ENCODE measurements around the gene FAM8A1. TPM values are rescaled to one million over a fixed set of nuclear protein-coding genes. Genes with fewer than 3 reads are reported as not detected.

FAM8A1 gene
- total and polyA plus RNA-seq, 9 of the 15 experiments (the other 6 are each of a cell fraction or from before 2014, with no cell fraction given), result 4.9 to 23.6 (median 14.2) TPM

DNA sequence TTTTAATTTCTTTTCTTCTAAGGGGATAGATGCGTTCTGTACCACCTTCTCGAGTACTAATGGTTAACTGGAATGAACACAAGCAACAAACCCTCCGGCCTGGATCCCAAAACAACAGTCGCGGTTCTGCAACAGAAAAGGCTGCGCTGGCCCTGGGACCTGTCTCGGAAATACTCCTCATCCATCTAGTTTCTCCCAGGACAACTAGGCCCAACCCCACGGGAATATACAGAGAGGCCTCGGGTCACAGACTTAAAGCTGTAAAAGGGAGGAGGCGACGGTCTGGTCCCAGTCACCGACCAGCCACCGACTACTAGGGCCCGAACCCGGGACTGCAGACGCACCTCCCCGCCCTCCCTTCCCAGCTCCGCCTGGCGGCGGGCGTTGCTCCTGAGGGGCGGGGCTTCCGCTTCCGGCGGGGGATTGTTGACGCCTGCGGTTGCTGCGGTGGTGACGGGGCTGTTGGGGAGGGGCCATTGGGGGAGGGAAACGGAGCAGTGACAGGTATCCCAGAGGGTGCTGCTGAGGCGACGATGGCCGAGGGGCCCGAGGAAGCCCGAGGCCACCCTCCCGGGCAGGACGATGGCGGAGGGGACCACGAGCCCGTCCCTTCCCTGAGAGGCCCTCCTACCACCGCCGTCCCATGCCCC, at the start of gene FAM8A1 (continued):
- TF ChIP-seq, protein P1, sequence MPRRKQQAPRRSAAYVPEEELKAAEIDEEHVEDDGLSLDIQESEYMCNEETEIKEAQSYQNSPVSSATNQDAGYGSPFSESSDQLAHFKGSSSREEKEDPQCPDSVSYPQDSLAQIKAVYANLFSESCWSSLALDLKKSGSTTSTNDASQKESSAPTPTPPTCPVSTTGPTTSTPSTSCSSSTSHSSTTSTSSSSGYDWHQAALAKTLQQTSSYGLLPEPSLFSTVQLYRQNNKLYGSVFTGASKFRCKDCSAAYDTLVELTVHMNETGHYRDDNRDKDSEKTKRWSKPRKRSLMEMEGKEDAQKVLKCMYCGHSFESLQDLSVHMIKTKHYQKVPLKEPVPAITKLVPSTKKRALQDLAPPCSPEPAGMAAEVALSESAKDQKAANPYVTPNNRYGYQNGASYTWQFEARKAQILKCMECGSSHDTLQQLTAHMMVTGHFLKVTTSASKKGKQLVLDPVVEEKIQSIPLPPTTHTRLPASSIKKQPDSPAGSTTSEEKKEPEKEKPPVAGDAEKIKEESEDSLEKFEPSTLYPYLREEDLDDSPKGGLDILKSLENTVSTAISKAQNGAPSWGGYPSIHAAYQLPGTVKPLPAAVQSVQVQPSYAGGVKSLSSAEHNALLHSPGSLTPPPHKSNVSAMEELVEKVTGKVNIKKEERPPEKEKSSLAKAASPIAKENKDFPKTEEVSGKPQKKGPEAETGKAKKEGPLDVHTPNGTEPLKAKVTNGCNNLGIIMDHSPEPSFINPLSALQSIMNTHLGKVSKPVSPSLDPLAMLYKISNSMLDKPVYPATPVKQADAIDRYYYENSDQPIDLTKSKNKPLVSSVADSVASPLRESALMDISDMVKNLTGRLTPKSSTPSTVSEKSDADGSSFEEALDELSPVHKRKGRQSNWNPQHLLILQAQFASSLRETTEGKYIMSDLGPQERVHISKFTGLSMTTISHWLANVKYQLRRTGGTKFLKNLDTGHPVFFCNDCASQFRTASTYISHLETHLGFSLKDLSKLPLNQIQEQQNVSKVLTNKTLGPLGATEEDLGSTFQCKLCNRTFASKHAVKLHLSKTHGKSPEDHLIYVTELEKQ (CRISPR knock-in tag; IDR thresholded peaks at IDR 0.05), result no peak
- TF ChIP-seq ZNF197 (CRISPR knock-in tag; IDR thresholded peaks at IDR 0.05; ENCODE audit: low read depth) (no peak), LCOR (CRISPR knock-in tag; IDR thresholded peaks at IDR 0.05) (peak; percentile 37; the same call in 1 of the 2 replicates), NFIC (IDR thresholded peaks at IDR 0.05) (no peak), GTF2E2 (tag; IDR thresholded peaks at IDR 0.05) (no peak), CHD2 (IDR thresholded peaks at IDR 0.05; ENCODE audit: low read depth, low read length) (peak; percentile 13; the same call in 1 of the 2 replicates), OTX1 (CRISPR knock-in tag; IDR thresholded peaks at IDR 0.05) (no peak), ATF1 (CRISPR knock-in tag; IDR thresholded peaks at IDR 0.05) (no peak; the same call in 1 of the 2 replicates), ATF1 (tag; IDR thresholded peaks at IDR 0.05) (peak; percentile 91), POLR3G (IDR thresholded peaks at IDR 0.05; ENCODE audit: extremely low read depth, insufficient read length, insufficient replicate concordance) (no peak), GATA2 (CRISPR knock-in tag; IDR thresholded peaks at IDR 0.05) (no peak), FOXJ3 (CRISPR knock-in tag; IDR thresholded peaks at IDR 0.05) (no peak), SRSF7 (optimal IDR thresholded peaks at IDR 0.05; ENCODE audit: low read depth, low read length) (no peak), DNMT1 (IDR thresholded peaks at IDR 0.05) (no peak), U2AF2 (optimal IDR thresholded peaks at IDR 0.05; ENCODE audit: low read depth, low read length) (no peak), GABPB2 (CRISPR knock-in tag; conservative IDR thresholded peaks at IDR 0.05) (no peak), SNIP1 (IDR thresholded peaks at IDR 0.05; ENCODE audit: low read depth) (no peak), ZNF24 (IDR thresholded peaks at IDR 0.05) (no peak), MCM2 (IDR thresholded peaks at IDR 0.05; ENCODE audit: low read depth) (no peak)
- TF ChIP-seq, protein P2, sequence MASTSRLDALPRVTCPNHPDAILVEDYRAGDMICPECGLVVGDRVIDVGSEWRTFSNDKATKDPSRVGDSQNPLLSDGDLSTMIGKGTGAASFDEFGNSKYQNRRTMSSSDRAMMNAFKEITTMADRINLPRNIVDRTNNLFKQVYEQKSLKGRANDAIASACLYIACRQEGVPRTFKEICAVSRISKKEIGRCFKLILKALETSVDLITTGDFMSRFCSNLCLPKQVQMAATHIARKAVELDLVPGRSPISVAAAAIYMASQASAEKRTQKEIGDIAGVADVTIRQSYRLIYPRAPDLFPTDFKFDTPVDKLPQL (IDR thresholded peaks at IDR 0.05; ENCODE audit: extremely low read depth, insufficient read length), result no peak
- TF ChIP-seq, protein P3, sequence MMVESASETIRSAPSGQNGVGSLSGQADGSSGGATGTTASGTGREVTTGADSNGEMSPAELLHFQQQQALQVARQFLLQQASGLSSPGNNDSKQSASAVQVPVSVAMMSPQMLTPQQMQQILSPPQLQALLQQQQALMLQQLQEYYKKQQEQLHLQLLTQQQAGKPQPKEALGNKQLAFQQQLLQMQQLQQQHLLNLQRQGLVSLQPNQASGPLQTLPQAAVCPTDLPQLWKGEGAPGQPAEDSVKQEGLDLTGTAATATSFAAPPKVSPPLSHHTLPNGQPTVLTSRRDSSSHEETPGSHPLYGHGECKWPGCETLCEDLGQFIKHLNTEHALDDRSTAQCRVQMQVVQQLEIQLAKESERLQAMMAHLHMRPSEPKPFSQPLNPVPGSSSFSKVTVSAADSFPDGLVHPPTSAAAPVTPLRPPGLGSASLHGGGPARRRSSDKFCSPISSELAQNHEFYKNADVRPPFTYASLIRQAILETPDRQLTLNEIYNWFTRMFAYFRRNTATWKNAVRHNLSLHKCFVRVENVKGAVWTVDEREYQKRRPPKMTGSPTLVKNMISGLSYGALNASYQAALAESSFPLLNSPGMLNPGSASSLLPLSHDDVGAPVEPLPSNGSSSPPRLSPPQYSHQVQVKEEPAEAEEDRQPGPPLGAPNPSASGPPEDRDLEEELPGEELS (CRISPR knock-in tag; IDR thresholded peaks at IDR 0.05; ENCODE audit: borderline replicate concordance), result peak; percentile 99

Measured in K562 (cell line).